HepG2 (cell line): ENCODE results near the gene CENPL.

ENCODE experiments used
- ETV6 ChIP-seq: sonication (generic); formaldehyde crosslinking; conservative IDR thresholded peaks from 2 replicates; pipeline ENCODE4 v1.4.0; 2020; ENCODE audit warnings: missing genetic modification reagents
- NPAS2 ChIP-seq: sonication (generic); formaldehyde crosslinking; IDR thresholded peaks from 2 replicates; pipeline ENCODE4 v1.8.0; 2022; ENCODE audit warnings: mild to moderate bottlenecking, missing genetic modification reagents, borderline replicate concordance
- THRA ChIP-seq: sonication (generic); formaldehyde crosslinking; IDR thresholded peaks from 2 replicates; pipeline ENCODE4 v1.4.0; 2020; ENCODE audit warnings: missing genetic modification reagents, borderline replicate concordance
- ZBTB33 ChIP-seq: sonication (generic); formaldehyde crosslinking; IDR thresholded peaks from 2 replicates; pipeline ENCODE4 v1.4.0; 2020; ENCODE audit warnings: missing genetic modification reagents
- TF ChIP-seq, protein P1 (sequence below), 2 experiments: IDR thresholded peaks; 2 replicates each; pipeline ENCODE4 v1.6.1; 2011 to 2012; ENCODE audit warnings: low read length in 2 of 2, borderline replicate concordance in 1 of 2, low read depth in 1 of 2, mild to moderate bottlenecking in 1 of 2, moderate library complexity in 1 of 2
- TF ChIP-seq, protein P2 (sequence below): sonication (generic); formaldehyde crosslinking; IDR thresholded peaks from 2 replicates; pipeline ENCODE4 v1.5.0; 2020; ENCODE audit warnings: mild to moderate bottlenecking, missing genetic modification reagents, moderate library complexity

- TF ChIP-seq THRA (CRISPR knock-in tag) (no peak), NPAS2 (CRISPR knock-in tag) (no peak), ZBTB33 (no peak), ETV6 (no peak)
- TF ChIP-seq, protein P1, sequence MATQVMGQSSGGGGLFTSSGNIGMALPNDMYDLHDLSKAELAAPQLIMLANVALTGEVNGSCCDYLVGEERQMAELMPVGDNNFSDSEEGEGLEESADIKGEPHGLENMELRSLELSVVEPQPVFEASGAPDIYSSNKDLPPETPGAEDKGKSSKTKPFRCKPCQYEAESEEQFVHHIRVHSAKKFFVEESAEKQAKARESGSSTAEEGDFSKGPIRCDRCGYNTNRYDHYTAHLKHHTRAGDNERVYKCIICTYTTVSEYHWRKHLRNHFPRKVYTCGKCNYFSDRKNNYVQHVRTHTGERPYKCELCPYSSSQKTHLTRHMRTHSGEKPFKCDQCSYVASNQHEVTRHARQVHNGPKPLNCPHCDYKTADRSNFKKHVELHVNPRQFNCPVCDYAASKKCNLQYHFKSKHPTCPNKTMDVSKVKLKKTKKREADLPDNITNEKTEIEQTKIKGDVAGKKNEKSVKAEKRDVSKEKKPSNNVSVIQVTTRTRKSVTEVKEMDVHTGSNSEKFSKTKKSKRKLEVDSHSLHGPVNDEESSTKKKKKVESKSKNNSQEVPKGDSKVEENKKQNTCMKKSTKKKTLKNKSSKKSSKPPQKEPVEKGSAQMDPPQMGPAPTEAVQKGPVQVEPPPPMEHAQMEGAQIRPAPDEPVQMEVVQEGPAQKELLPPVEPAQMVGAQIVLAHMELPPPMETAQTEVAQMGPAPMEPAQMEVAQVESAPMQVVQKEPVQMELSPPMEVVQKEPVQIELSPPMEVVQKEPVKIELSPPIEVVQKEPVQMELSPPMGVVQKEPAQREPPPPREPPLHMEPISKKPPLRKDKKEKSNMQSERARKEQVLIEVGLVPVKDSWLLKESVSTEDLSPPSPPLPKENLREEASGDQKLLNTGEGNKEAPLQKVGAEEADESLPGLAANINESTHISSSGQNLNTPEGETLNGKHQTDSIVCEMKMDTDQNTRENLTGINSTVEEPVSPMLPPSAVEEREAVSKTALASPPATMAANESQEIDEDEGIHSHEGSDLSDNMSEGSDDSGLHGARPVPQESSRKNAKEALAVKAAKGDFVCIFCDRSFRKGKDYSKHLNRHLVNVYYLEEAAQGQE (IDR thresholded peaks at IDR 0.05; ENCODE audit: borderline replicate concordance in 1 of 2, low read depth in 1 of 2, low read length in 2 of 2), result no peak
- TF ChIP-seq, protein P2, sequence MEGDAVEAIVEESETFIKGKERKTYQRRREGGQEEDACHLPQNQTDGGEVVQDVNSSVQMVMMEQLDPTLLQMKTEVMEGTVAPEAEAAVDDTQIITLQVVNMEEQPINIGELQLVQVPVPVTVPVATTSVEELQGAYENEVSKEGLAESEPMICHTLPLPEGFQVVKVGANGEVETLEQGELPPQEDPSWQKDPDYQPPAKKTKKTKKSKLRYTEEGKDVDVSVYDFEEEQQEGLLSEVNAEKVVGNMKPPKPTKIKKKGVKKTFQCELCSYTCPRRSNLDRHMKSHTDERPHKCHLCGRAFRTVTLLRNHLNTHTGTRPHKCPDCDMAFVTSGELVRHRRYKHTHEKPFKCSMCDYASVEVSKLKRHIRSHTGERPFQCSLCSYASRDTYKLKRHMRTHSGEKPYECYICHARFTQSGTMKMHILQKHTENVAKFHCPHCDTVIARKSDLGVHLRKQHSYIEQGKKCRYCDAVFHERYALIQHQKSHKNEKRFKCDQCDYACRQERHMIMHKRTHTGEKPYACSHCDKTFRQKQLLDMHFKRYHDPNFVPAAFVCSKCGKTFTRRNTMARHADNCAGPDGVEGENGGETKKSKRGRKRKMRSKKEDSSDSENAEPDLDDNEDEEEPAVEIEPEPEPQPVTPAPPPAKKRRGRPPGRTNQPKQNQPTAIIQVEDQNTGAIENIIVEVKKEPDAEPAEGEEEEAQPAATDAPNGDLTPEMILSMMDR (CRISPR knock-in tag), result no peak
These were observed 46.8 kb upstream of the CENPL start for GRCh38 chr1:173871500-173871899.
